WTC11 (cell line): ENCODE data around the gene DKK3. TPM values are rescaled to one million over a fixed set of nuclear protein-coding genes. Genes with fewer than 3 reads are reported as not detected.

ENCODE experiments used
- ATAC-seq: fragments of 200-7000 bp; cut with Tn5 transposase; 2 replicates; pipeline ENCODE4 v1.10.0; 2021; ENCODE audit warnings: mild to moderate bottlenecking, moderate library complexity
- CTCF ChIA-PET: fragments of 300-600 bp; sonication (Branson Sonifier 250); formaldehyde crosslinking; loops from one replicate; lab custom pipeline; 2021; ENCODE audit warnings: antibody characterized with exemption; lab: Charles Lee
- POLR2A ChIA-PET: fragments of 350-600 bp; sonication (Branson Sonifier 250); formaldehyde crosslinking; loops from one replicate; lab custom pipeline; 2021; ENCODE audit warnings: antibody characterized with exemption; lab: Charles Lee
- DNase-seq: peaks from one replicate; pipeline ENCODE4 v3.0.0; 2021; ENCODE audit warnings: low spot score
- H3K27ac Mint-ChIP-seq: 2 replicates; pipeline ENCODE4 v1.8.0; 2021; ENCODE audit warnings: mixed read lengths
- H3K27me3 Mint-ChIP-seq: 2 replicates; pipeline ENCODE4 v1.8.0; 2021; ENCODE audit warnings: low read depth, mild to moderate bottlenecking, moderate library complexity, mixed read lengths
- H3K36me3 Mint-ChIP-seq: 2 replicates; pipeline ENCODE4 v1.8.0; 2021; ENCODE audit warnings: mixed read lengths
- H3K4me1 Mint-ChIP-seq: 2 replicates; pipeline ENCODE4 v1.8.0; 2022; ENCODE audit warnings: mixed read lengths
- H3K4me3 Mint-ChIP-seq: 2 replicates; pipeline ENCODE4 v1.8.0; 2021; ENCODE audit warnings: mild to moderate bottlenecking, moderate library complexity, mixed read lengths
- H3K9me3 Mint-ChIP-seq: 2 replicates; pipeline ENCODE4 v1.8.0; 2021; ENCODE audit warnings: mixed read lengths
- AFF4 ChIP-seq: sonication (generic); formaldehyde crosslinking; IDR thresholded peaks from 2 replicates; pipeline ENCODE4 v1.8.1; 2023; ENCODE audit warnings: mild to moderate bottlenecking, missing genetic modification reagents, borderline replicate concordance
- ARID4B ChIP-seq: sonication (generic); formaldehyde crosslinking; IDR thresholded peaks from 2 replicates; pipeline ENCODE4 v1.8.0; 2023; ENCODE audit warnings: missing genetic modification reagents, mild to moderate bottlenecking, borderline replicate concordance
- ATF6 ChIP-seq: sonication (generic); formaldehyde crosslinking; IDR thresholded peaks from 2 replicates; pipeline ENCODE4 v1.8.1; 2023; ENCODE audit warnings: mild to moderate bottlenecking, missing genetic modification reagents
- CREM ChIP-seq: sonication (generic); formaldehyde crosslinking; IDR thresholded peaks from 2 replicates; pipeline ENCODE4 v1.8.1; 2022; ENCODE audit warnings: mild to moderate bottlenecking, missing genetic modification reagents, moderate library complexity
- E2F5 ChIP-seq: sonication (generic); formaldehyde crosslinking; IDR thresholded peaks from 2 replicates; pipeline ENCODE4 v1.8.1; 2022; ENCODE audit warnings: mild to moderate bottlenecking, moderate library complexity, missing genetic modification reagents
- ERG ChIP-seq: fragments of 250-450 bp; sonication (Bioruptor Pico); IDR thresholded peaks from 2 replicates; pipeline ENCODE4 v1.8.0; 2021; ENCODE audit warnings: mild to moderate bottlenecking
- ETV6 ChIP-seq: sonication (generic); formaldehyde crosslinking; IDR thresholded peaks from 2 replicates; pipeline ENCODE4 v1.8.1; 2022; ENCODE audit warnings: mild to moderate bottlenecking, missing genetic modification reagents
- FOXJ3 ChIP-seq: sonication (generic); formaldehyde crosslinking; IDR thresholded peaks from 2 replicates; pipeline ENCODE4 v1.9.0; 2021; ENCODE audit warnings: missing genetic modification reagents, mild to moderate bottlenecking, borderline replicate concordance
- GABPB1 ChIP-seq: sonication (generic); formaldehyde crosslinking; IDR thresholded peaks from 2 replicates; pipeline ENCODE4 v1.8.1; 2023; ENCODE audit warnings: mild to moderate bottlenecking, missing genetic modification reagents
- NR1H2 ChIP-seq: sonication (generic); formaldehyde crosslinking; IDR thresholded peaks from 2 replicates; pipeline ENCODE4 v1.9.0; 2021; ENCODE audit warnings: mild to moderate bottlenecking, moderate library complexity, missing genetic modification reagents
- SMAD4 ChIP-seq: sonication (generic); formaldehyde crosslinking; IDR thresholded peaks from 2 replicates; pipeline ENCODE4 v1.8.0; 2022; ENCODE audit warnings: mild to moderate bottlenecking, missing genetic modification reagents
- TCF7 ChIP-seq: sonication (generic); formaldehyde crosslinking; IDR thresholded peaks from 2 replicates; pipeline ENCODE4 v1.8.0; 2022; ENCODE audit warnings: mild to moderate bottlenecking, low read depth, missing genetic modification reagents, moderate library complexity
- TEAD4 ChIP-seq: sonication (generic); formaldehyde crosslinking; IDR thresholded peaks from 2 replicates; pipeline ENCODE4 v1.8.0; 2022; ENCODE audit warnings: mild to moderate bottlenecking, missing genetic modification reagents
- USF2 ChIP-seq: sonication (generic); formaldehyde crosslinking; IDR thresholded peaks from 2 replicates; pipeline ENCODE4 v1.8.1; 2023; ENCODE audit warnings: mild to moderate bottlenecking, missing genetic modification reagents, moderate library complexity
- ZNF532 ChIP-seq: fragments of 250-450 bp; sonication (Bioruptor Pico); IDR thresholded peaks from 2 replicates; pipeline ENCODE4 v1.9.0; 2021; ENCODE audit warnings: mild to moderate bottlenecking, borderline replicate concordance
- ZSCAN18 ChIP-seq: fragments of 250-450 bp; sonication (Bioruptor Pico); IDR thresholded peaks from 2 replicates; pipeline ENCODE4 v2.1.2; 2022; ENCODE audit warnings: mild to moderate bottlenecking, moderate library complexity
- total RNA-seq: library from RNA; stranded (reverse); gene quantifications from 3 replicates; pipeline ENCODE4 v1.2.3, GENCODE V29; 2021

The DKK3 gene
- total RNA-seq, 1 experiment from 2014 or later: 17.6 TPM

GRCh38 chr11:12019337-12019736, 10.9 kb upstream of the DKK3 start (continued):
- TF ChIP-seq AFF4 (CRISPR knock-in tag): no peak
- no peak for TF ChIP-seq CREM (CRISPR knock-in tag)
- no peak for TF ChIP-seq ETV6 (CRISPR knock-in tag)
- no peak for TF ChIP-seq ZSCAN18 (CRISPR knock-in tag)
- TF ChIP-seq USF2 (CRISPR knock-in tag): no peak
- no peak for TF ChIP-seq FOXJ3 (CRISPR knock-in tag)
- TF ChIP-seq ZNF532: no peak
- TF ChIP-seq ERG (CRISPR knock-in tag): no peak
- TF ChIP-seq ATF6 (CRISPR knock-in tag): no peak
- TF ChIP-seq TEAD4: no peak

- H3K4me1 Mint-ChIP-seq: peaks cover 11% of the 10 kb centered on the region
- no peak overlapping the region for H3K27ac Mint-ChIP-seq
- no peak overlapping the region for H3K4me3 Mint-ChIP-seq
- H3K36me3 Mint-ChIP-seq: peaks cover 5% of the 10 kb centered on the region
- no peaks in the 10 kb centered on the region for H3K27me3 Mint-ChIP-seq
- no peak for TF ChIP-seq ARID4B (CRISPR knock-in tag)
- TF ChIP-seq TCF7: no peak
- TF ChIP-seq NR1H2 (CRISPR knock-in tag): no peak
- no peak for TF ChIP-seq GABPB1 (CRISPR knock-in tag)
- TF ChIP-seq SMAD4 (CRISPR knock-in tag): no peak
- TF ChIP-seq E2F5 (CRISPR knock-in tag): no peak
- no peak for ATAC-seq
- peaks cover 8% of the 10 kb centered on the region for H3K9me3 Mint-ChIP-seq
- ChIA-PET CTCF (interaction anchor here (1.3 kb wide), 1 partner anchor 26 kb away, joined by 4 read pairs; no protein-coding TSS in a partner anchor), POLR2A (interaction anchor here (1.0 kb wide), 1 partner anchor 9 kb away, joined by 3 read pairs; no protein-coding TSS in a partner anchor)
- DNase-seq: no peak
These were observed 9.5 kb upstream of the DKK3 start for GRCh38 chr11:12017865-12018453.
